HEK293T (cell line): ENCODE data around the gene GIGYF2.

Experiments used
- CTCF ChIA-PET: fragments of 350-600 bp; formaldehyde crosslinking; extraction: SDS; loops from one replicate; lab custom pipeline; 2021; ENCODE audit warnings: antibody characterized with exemption, inconsistent platforms; lab: Yijun Ruan, JAX
- POLR2A ChIA-PET: fragments of 350-600 bp; formaldehyde crosslinking; extraction: SDS; loops from one replicate; lab custom pipeline; 2020; ENCODE audit warnings: antibody characterized with exemption, inconsistent platforms; lab: Yijun Ruan, JAX
- DNase-seq: peaks from one replicate; pipeline ENCODE4 v3.0.0; 2012; ENCODE audit warnings: mixed read lengths; ENCODE audit errors: extremely low spot score
- ARNT ChIP-seq: fragments of 450-650 bp; IDR thresholded peaks from 2 replicates; pipeline ENCODE4 v1.6.1; 2017; ENCODE audit warnings: mild to moderate bottlenecking
- BHLHE40 ChIP-seq: fragments of 450-650 bp; IDR thresholded peaks from 2 replicates; pipeline ENCODE4 v1.6.1; 2016; ENCODE audit warnings: mild to moderate bottlenecking, moderate library complexity, borderline replicate concordance
- CTBP1 ChIP-seq: fragments of 450-650 bp; IDR thresholded peaks from 2 replicates; pipeline ENCODE4 v1.6.1; 2016; ENCODE audit warnings: borderline replicate concordance
- ELF4 ChIP-seq: fragments of 450-650 bp; IDR thresholded peaks from 2 replicates; pipeline ENCODE4 v1.6.1; 2017; ENCODE audit warnings: antibody characterized with exemption
- FOXA1 ChIP-seq: fragments of 450-650 bp; IDR thresholded peaks from 2 replicates; pipeline ENCODE4 v1.6.1; 2016; ENCODE audit warnings: mild to moderate bottlenecking
- FOXK2 ChIP-seq: fragments of 450-650 bp; IDR thresholded peaks from 2 replicates; pipeline ENCODE4 v1.6.1; 2016; ENCODE audit warnings: mild to moderate bottlenecking
- FOXM1 ChIP-seq: fragments of 450-650 bp; IDR thresholded peaks from 2 replicates; pipeline ENCODE4 v1.6.1; 2017; ENCODE audit warnings: mild to moderate bottlenecking, borderline replicate concordance
- HDGF ChIP-seq: fragments of 450-650 bp; IDR thresholded peaks from 2 replicates; pipeline ENCODE4 v1.6.1; 2017; ENCODE audit warnings: antibody characterized with exemption, borderline replicate concordance
- L3MBTL2 ChIP-seq: fragments of 450-650 bp; conservative IDR thresholded peaks from 2 replicates; pipeline ENCODE4 v1.6.1; 2016; ENCODE audit warnings: mild to moderate bottlenecking
- LEF1 ChIP-seq: fragments of 450-650 bp; IDR thresholded peaks from 2 replicates; pipeline ENCODE4 v1.6.1; 2017; ENCODE audit warnings: mild to moderate bottlenecking, borderline replicate concordance
- NFRKB ChIP-seq: fragments of 450-650 bp; IDR thresholded peaks from 2 replicates; pipeline ENCODE4 v1.6.1; 2016; ENCODE audit warnings: mild to moderate bottlenecking, moderate library complexity
- SP1 ChIP-seq: fragments of 450-650 bp; IDR thresholded peaks from 2 replicates; pipeline ENCODE4 v1.6.1; 2017
- SUZ12 ChIP-seq: fragments of 450-650 bp; IDR thresholded peaks from 2 replicates; pipeline ENCODE4 v1.6.1; 2016; ENCODE audit warnings: mild to moderate bottlenecking
- TARDBP ChIP-seq: fragments of 450-650 bp; IDR thresholded peaks from 2 replicates; pipeline ENCODE4 v1.6.1; 2016
- ZNF384 ChIP-seq: fragments of 450-650 bp; IDR thresholded peaks from 2 replicates; pipeline ENCODE4 v1.6.1; 2016
- TF ChIP-seq, protein P1 (sequence below): fragments of 450-650 bp; IDR thresholded peaks from 2 replicates; pipeline ENCODE4 v1.6.1; 2016

The GIGYF2 gene

DNA sequence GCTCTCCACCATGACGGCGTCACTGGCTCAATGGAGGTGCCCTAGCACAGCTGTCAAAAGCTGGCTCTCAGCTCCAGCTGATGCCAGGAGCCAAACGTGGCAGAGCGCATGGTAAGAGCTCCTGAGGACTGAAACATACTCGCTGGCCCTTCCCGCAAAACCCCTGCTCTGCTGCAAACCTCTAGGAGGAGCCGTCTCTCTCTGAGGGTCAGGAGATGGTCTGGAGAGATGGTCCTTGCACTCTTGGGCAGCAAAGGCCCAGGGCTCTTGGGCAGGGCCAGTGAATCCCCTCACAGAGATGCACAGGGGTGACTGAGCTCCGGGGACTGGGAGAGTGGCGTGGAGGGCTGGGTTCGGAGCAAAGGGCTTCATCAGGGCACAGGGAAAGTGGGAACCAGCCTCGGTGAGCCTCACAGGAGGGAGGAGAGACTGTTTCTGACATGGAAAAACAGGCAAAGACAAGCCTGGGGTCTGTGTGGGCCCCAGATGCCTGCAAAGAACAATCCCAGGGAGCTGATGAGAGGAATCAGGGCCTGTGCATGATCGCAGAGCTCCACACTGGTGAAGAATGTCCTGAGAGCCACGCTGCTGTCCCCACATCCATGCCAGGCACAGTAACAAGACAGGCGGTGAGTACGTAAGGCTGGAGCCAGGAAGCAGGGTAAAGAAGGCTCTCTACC is 190.2 kb downstream of the GIGYF2 start:
- CTCF ChIA-PET = no interaction called here
- no peak for TF ChIP-seq TARDBP
- no peak for TF ChIP-seq BHLHE40
- TF ChIP-seq ZNF384 = no peak
- no peak for TF ChIP-seq HDGF
- no peak for TF ChIP-seq L3MBTL2
- TF ChIP-seq ELF4 = no peak
- TF ChIP-seq ARNT = no peak
- no peak for TF ChIP-seq LEF1
- TF ChIP-seq CTBP1 = no peak
- no peak for TF ChIP-seq FOXA1
- no peak for TF ChIP-seq FOXM1
- TF ChIP-seq SUZ12 = no peak
- no peak for DNase-seq
- POLR2A ChIA-PET = no interaction called here

DNA sequence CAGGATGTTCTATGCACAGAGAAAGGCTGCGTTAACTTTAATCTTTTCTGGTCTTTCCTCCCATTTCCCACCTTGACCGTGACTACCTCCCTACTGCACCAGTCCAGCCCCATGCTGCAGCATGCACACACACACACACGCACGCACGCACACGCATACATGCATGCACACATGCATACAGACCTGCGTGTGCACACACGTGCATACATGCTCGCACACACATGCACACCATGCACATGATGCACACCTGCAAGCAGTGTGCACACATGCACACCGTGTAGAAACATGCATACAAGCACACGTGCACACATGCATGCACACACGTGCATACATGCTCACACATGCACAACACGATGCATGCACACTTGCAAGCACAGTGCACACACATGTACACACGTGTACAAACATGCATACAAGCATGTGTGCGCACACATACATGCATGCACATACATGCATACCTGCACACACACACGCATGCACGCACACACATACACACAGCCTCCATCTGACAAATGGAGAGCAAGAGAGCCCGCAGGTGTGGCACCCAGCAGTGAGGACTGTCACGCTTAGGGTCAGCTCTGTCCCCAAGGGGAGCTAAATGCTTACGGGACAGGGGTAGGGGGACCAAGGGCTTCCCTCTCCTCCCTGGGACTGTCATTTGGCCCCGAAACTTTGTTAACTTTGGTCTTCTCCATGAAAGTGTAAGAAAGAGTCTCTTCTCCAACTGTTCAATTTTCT is 191.1 kb downstream of the GIGYF2 start:
- ChIA-PET POLR2A (no interaction called here), CTCF (no interaction called here)
- no peak for DNase-seq
- no peak for TF ChIP-seq FOXM1
- TF ChIP-seq NFRKB = no peak
- no peak for TF ChIP-seq FOXA1
- TF ChIP-seq TARDBP = no peak
- TF ChIP-seq L3MBTL2 = no peak
- no peak for TF ChIP-seq ZNF384
- TF ChIP-seq HDGF = no peak
- TF ChIP-seq SP1 = no peak

DNA sequence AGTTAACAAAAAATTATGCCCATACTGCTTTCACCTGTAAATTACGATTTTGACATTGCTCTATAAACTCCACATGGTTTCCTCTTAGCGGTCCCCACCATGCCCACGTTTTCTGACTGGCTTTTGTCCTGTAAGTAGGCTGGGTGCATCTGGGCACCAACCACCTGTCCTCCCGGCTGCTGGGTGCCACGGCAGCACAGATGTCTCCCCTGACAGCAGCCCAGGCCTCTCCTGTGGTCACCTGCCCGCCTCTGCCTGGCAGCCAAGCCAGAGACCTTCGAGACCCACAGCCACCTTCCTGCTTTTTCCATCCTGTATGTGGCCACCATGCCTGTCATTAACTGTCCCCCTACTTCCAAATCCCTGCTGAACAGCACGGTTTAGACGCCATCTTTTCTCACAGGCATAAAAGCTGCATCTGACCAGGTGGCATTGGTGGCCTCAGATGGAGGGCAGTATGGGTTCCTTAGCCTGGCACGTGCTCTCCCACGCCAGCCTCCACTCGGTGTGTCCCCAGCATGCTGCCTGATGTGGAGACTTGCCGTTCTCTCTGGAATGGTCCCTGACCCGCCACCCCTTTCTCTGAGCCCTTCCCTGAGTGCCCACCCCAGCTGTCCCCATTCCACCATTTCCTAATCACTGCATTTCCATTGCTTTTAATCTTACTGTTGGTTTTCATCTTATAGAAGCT is 191.9 kb downstream of the GIGYF2 start:
- ChIA-PET POLR2A (no interaction called here), CTCF (no interaction called here)
- DNase-seq = no peak
- TF ChIP-seq LEF1 = no peak
- TF ChIP-seq, protein P1, sequence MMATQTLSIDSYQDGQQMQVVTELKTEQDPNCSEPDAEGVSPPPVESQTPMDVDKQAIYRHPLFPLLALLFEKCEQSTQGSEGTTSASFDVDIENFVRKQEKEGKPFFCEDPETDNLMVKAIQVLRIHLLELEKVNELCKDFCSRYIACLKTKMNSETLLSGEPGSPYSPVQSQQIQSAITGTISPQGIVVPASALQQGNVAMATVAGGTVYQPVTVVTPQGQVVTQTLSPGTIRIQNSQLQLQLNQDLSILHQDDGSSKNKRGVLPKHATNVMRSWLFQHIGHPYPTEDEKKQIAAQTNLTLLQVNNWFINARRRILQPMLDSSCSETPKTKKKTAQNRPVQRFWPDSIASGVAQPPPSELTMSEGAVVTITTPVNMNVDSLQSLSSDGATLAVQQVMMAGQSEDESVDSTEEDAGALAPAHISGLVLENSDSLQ = no peak
- TF ChIP-seq ELF4 = no peak

DNA sequence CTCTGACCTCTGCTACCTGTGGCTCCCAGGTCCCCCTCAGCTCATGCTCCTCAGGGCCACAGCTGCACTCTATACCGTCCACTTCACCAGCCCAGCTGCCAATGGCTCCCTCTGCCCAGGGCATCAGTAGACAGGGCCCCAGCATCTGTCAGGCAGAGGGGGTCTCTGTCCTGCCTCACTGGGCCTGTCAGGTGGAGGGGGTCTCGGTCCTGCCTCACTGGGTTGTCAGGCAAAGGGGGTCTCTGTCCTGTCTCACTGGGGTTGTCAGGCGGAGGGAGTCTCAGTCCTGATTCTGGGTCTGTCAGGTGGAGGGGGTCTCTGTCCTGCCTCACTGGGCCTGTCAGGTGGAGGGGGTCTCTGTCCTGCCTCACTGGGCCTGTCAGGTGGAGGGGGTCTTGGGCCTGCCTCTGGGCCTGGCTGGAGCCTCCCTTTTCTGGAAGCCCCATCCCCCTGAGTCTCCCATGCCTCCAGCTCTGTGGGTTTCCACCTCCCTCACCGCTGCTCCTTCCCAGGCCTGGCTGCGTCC is 192.8 kb downstream of the GIGYF2 start:
- TF ChIP-seq SUZ12 = no peak
- no peak for TF ChIP-seq CTBP1
- no peak for TF ChIP-seq NFRKB
- TF ChIP-seq BHLHE40 = no peak
- no peak for TF ChIP-seq FOXM1
- DNase-seq = no peak
- CTCF ChIA-PET = no interaction called here
- POLR2A ChIA-PET = no interaction called here

DNA sequence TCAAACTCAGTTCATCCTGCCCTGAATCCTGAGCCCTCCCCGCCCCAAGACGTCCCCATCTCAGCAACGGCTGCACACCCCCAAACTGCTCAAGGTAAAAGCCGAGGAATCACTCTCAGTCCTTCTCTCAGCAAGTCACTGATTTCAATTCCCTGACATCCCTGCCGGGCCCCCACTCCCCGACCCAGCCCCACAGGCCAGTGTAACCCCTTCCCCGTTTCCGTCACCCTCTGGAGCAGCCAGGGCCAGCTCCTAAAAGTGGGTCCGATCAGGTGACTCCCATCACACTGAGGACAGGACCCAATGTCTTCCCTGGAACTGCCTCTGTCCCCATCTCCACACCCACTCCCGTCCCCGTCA is 193.4 kb downstream of the GIGYF2 start:
- POLR2A ChIA-PET = no interaction called here
- TF ChIP-seq NFRKB (no peak), FOXA1 (no peak), SUZ12 (no peak), HDGF (no peak), CTBP1 (no peak), FOXK2 (no peak), SP1 (no peak)
- TF ChIP-seq, protein P1 = no peak
- no peak for DNase-seq
- CTCF ChIA-PET = no interaction called here

DNA sequence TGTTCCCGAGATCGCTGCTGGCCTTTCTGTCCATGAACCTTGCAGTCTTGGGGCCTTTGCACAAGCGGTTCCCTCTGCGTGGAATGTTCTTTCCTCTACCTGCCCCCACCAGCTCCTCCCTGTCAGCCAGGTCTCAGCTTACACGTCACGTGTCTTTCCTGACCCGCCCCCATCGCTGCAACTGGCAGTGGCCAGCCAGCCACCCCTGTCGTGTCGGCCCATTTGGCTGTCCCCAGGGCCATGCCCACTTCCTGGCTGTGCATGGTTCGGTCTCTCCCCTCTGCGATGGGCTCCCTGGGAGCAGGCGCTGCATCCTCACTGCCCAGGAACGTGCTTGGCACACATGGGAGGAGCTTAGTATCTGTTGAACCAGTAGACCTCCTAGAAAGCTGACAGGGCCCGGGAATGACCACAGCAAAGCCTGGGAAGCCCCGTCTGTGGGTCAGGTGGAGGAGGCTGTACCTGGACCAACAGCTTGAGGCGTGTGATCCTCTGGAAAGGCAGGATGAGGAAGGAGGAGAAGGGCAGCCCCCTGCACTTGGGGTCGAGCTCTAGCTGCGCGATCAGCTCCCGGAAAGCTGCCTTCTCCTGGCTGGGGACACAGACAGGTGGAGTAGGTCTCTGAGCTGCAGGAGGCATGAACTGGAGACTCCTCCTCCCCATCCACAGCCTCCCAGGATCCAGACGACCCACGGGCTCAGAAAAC is 193.9 kb downstream of the GIGYF2 start:
- peak; percentile 42 for DNase-seq
- ChIA-PET POLR2A (no interaction called here), CTCF (interaction anchor here (0.6 kb wide), 1 partner anchor 14 kb away, joined by 3 read pairs; no protein-coding TSS in a partner anchor)
- no peak for TF ChIP-seq ELF4
- no peak for TF ChIP-seq SP1
- no peak for TF ChIP-seq LEF1
- TF ChIP-seq NFRKB = no peak
- TF ChIP-seq SUZ12 = no peak
- TF ChIP-seq, protein P1 = no peak
- TF ChIP-seq FOXM1 = no peak
- TF ChIP-seq BHLHE40 = no peak
- TF ChIP-seq L3MBTL2 = no peak
- no peak for TF ChIP-seq ZNF384
- TF ChIP-seq ARNT = no peak
- no peak for TF ChIP-seq FOXA1
- TF ChIP-seq HDGF = no peak
- TF ChIP-seq CTBP1 = no peak
- no peak for TF ChIP-seq FOXK2
- no peak for TF ChIP-seq TARDBP
